Astrocyte of the hippocampus (primary cell): Measurements from ENCODE around the gene SEMA4C.
"Not testable (repeated sequence)": the region's sequence is repeated elsewhere in the genome, so short reads cannot be mapped to it uniquely, and the experiment has no call there.

Experiments
- DNase-seq: peaks from one replicate; pipeline ENCODE4 v3.0.0; 2011; ENCODE audit warnings: low read depth, low spot score

Gene SEMA4C

DNA sequence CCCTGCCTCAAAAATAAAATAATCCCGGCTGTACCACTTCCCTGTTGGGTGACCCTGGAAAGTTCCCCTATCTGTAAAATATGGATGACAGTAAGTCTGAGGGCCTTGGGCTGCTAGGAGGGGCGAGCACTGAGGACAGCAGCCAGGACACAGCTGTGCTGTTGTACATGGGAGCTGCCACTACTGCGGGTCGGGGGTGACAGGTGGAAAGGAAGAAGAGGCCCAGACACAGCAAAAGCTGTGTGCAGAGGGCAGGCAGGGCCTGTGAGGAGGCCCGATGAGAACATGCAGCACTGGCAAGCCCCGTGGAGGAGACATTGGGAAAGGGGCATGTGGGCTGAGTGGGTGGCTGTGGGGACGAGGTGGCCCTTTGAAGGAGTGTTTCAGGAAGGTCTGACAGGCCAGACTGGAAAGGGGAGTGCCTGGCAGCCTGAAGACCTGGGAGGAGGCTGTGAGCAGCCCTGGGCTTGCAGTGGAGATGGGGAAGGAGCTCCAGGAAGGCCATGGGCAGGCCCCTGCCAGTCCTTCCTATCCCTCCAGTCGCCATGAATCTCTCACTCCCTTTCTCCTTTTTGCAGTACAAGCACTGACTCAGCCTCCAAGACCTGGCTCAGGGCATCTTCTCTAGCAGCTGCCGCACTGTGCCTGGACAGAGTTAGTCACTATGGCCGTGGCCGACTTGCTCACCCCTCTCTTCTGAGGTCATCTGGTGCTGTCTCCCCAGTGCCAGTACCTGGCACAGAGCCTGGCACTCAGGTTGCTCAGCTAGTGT, 28.9 kb upstream of the SEMA4C start:
- no peak for DNase-seq

DNA sequence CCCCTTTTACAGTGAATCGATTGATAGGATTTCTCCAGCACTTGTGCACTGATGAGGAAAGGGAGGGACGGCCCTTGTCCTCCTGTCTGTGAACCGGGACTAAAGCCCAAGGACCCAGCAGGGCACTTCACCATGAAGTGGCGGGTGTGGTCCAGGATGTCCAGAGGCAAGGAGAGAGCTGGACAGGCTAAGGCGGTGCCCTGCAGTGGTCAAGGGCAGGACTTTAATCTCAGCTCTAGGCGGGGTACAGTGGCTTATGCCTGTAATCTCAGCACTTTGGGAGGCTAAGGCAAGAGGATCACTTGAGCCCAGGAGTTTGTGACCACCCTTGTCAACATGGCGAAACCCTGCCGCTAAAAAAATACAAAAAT, 28.2 kb upstream of the SEMA4C start:
- no peak for DNase-seq

DNA sequence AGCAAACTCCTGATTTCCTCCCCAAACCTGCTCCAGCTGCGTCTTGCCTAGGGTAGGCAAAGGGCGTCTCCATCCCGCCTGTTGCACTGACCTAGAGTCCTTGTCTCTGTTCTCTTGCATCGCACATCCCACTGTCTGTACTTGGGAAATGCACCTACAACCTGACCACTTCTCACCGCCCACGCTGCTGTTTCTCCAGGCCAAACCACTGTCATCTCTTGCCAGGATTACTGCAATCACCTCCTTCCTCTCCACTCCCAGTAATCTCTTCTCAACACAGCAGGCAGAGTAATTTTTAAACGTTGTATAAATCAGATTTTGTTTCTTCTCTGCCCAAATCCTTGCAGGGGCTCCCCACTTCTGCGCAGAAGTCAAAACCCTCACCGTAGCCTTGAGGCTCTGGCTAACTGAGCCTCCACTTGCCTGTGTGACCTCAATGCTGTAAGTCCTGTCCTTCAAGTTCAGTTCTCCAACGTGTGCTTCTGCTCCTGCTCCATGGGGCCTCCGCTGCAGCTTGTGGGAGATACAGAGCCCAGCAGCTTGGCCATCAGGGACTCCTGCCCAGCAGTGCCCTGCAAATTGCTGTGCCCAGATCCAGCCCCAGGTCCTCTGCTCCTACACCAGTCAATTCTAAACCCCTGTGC, 27.7 kb upstream of the SEMA4C start:
- DNase-seq: no peak

DNA sequence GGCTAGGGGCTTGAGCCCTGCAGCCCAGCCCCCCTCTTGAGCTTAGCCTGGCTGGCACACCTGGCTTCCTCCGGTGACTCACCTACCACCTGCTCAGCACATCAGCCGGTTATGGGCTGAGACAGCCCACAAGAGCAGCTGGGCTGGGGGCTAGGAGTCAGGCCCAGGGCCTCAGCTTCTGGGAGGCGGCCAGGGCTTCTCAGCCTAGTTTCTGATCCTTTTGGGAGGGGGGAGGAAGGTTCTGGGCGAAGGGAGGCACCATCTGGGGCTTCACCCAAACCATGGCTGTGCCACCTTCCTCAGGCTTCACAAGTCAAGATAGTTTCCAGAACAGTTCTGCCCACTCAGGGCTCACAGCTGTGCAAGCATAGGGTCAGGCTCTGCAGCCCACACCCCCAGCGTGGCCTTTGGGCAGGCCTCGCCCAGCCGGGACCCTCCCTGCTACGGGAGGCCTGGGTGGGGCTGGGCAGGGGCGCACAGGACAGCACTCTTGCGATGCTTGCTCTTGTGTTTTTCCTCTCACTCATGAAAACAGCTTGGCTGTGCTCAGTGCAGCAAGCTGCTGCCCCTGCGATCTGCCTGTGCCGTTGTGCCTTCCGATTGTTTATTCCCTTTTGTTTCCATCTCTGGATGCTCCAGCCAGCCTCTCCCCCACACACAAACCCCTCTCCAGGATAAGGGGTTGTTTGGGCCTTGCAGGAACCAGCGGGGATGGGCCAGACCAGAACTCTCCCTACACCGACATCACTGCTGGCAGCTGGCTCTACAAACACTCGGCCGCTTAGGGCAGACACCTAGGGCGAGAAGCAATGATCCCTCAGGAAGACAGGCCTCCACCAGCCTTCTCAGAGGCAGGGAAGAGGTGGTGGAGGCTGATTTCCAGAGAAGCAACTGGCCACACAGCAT, 26.1 kb upstream of the SEMA4C start:
- no peak for DNase-seq

DNA sequence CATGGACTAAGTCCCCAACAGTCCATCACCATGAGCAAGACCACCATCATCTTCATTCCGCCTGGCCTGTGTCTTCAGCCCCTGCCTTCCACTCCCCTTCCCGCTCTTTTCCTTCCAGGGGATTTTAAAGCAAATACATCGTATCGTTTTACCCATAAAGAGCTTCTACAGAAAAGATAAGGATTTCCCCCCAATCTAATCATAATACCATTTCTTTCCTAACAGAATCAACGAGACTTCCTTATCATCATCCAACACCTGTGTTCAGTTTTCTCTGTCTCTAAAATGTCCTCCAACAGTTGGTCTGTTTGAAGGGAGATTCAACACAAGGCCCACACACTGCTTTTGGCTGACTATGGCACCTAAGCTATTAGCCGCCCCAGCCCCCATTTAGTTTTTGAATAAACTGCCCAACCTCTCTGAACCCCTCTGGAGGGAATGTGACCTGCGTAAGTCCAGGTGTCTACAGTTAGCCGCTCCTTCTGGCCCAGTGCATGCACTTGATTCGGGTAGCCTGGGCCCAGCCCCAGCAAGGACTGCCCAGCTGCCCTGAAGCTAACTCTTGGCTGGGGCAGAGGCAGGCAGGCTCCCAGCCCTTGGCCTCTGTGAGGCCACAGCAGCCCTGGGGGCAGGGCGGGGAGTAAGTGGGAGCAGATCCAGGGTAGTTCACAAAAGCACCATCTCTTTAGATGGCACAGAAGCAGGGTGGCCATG, 25.3 kb upstream of the SEMA4C start:
- no peak for DNase-seq

DNA sequence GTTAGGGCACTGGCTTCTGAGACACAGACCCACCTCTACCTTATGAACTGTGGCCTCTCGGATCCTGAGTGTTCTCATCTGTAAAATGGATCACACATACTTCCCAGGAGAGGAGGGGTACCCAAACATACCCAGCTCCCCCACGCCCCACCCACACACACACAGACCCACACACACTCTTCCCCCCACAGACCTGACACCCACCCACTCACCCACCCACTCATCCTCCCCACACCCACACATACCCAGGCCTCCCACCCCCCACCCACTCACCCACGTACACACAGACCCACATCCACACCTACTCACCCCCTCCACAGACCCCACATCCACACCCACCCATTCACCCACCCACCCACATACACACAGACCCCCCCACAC, 24.3 kb upstream of the SEMA4C start:
- DNase-seq: no peak

DNA sequence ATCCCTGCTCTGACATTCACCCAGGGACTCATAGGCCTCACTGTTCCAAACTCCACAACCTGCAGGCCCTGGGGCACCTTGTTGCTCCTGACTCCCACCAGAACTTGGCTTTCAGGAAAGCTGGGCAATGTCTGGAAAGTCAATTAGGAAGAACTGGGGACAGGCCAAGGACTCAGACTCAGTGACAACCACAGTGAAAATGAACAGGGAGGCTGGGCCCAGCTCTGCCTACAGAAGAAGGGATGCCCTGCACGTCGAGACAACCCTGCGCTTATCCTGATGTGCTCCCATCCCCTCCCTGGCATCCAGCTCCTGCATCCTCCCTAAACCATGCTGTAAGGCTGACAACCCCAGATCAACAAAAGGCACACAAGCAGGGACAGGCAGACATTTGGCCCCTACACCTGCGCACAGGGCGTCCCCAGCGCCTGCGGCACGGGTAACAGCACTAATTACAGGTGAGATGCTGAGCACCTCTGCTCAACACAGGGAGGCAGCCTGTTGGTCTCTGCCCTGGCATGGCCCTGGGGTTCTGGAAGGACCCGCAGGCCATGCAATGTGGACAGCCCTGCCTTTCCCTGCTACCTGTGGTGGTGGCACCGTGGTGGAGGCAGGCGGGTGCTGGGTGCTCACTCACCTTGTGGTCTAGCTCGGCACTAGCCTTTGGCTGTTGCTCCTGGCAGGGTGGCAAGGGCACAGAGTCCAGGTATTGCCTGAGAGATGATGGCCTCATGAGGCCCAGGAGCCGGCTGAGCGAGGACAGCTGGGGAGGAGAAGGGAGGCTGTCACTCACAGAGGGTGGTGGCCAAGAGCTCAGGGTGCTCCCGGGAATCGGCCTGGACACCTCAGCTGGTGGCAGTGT, 23.6 kb upstream of the SEMA4C start:
- no peak for DNase-seq

DNA sequence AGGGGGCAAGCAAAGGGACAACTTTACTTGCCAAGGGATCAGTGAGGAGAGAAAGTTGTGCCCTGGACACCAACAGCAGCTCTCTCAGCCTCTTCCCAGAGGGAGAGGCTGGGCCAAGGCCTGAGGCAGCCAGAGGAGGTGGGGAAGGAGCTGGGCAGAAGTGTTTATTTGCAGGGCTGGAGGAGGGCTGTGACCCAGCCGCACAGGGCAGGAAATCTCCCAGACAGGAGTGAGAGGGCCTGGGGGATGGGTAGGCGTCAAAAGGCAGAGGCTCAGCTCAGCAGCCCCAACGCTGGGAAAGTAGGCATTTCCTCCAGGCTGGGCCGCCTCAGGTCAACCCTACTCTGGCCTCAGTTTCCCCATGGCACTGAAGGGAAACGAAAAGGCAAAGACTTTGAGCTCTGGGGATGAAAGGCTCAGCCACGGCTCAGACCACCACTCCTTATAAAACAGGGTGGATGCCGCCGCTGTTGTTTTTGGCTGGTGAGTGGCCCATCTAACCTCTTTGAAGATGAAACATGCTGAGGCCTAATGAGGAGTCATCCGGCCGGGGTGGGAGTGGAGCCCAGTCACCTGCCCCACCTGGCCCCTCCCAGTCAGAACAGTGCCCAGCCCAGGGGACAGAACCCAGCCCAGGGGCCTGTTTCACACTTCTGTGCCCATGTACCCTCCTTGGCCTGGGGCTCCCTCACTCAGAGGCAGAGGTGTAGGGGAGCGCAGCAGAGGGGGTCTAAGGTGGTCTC, 21.9 kb upstream of the SEMA4C start:
- peak; percentile 25 for DNase-seq

DNA sequence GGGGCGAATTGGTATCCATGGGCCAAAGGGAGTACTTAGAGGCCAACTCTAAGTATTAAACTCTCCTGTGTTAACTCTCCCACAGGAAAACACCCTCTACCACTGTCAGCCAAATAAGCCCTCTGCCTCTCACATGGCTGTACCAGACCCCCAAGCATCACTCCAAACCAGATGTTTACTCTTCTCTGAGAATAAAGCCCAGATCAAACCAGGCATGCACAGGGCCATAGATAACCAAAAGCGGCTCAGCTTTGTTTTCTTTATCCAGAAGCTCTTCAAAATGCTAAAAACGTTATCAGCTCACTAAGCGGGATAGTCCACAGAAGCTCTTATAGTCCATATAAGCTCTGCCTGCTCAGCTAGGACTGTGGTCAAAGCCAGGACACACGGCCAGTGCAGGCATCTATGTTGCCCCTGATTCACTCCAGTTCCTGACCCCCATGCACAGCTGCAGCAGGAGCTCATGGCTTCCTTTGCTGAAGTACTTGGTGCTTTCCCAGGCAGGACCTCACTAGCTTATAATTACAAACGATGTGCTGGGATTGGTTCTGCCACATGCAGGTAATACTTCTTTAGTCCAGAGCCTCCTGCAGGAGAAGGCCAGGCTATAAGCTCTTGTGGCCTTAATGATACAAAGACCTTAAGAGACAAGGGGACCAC, 21.0 kb upstream of the SEMA4C start:
- no peak for DNase-seq

DNA sequence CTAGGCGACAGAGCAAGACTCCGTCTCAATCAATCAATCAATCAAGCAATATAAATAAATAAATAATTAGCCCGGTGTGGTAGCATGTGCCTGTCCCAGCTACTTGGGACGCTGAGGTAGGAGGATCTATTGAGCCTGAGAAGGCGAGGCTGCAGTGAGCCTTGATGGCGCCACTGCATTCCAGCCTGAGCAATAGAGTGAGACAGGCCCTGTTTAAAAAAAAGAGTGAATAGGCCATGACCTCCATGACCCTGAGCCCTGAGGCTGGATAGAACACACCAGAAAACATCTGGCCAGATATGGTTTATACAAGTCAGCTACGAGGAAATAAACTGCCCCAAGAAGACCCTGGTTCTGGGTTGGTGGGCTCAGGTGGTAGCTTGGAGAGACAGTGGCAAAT, 20.4 kb upstream of the SEMA4C start:
- DNase-seq: no peak

DNA sequence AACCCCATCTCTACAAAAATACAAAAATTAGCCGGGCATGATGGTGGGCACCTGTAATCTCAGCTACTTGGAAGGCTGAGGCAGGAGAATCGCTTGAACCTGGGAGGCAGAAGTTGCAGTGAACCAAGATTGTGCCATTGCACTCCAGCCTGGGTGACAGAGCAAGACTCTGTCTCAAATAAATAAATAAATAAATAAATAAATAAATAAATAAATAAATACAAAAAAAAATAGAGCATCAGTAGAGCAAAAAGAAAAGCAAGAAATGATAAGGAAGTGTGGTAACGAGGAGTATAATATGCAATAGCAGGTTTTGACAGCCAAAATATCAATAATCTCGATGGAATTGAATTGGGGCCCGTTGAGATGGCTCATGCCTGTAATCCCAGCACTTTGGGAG, 19.6 kb upstream of the SEMA4C start:
- not testable (repeated sequence) for DNase-seq

DNA sequence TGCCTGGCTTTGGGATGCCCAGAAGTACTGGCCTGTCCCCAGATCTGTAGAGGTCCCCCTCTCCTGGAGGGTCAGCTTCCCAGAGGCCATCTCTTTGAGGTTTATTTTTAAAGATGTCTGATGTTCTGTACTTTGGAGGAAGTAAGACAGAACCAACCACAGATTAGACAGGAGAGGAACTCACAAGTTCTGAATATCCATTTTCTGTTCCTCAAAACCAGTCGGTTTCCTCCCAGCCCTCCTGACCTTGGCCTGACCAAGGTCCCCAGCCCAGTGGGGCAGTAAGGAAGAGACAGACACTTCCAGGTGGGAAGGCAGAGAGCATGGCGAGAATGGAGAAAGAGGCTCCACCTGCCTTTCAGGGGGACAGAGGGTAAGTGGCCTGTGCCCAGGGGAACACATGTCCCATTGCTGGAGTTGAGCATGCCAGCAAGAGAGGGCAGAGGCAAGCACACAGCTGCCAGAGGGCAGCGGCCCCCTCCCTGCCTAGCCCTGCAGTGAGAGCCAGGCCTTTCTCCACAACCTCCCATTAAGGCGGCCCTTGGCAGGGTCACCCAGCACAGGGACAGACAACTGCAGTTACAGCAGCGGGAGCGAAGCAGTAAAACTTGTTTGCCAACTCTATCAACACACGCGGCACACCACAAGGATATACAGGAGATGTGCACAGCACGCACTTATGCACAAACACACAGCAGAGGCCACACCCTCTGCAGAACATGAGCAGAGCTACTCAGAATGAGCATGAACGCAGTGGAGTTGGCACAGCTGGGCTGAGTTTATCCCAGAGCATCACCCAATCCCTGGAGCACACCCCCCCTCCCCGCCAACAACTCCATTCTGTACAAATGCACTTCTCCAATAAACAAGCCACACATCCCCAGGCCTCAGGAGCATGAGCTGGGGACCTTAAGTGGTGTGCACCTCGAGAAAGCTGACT, 18.5 kb upstream of the SEMA4C start:
- DNase-seq: no peak

DNA sequence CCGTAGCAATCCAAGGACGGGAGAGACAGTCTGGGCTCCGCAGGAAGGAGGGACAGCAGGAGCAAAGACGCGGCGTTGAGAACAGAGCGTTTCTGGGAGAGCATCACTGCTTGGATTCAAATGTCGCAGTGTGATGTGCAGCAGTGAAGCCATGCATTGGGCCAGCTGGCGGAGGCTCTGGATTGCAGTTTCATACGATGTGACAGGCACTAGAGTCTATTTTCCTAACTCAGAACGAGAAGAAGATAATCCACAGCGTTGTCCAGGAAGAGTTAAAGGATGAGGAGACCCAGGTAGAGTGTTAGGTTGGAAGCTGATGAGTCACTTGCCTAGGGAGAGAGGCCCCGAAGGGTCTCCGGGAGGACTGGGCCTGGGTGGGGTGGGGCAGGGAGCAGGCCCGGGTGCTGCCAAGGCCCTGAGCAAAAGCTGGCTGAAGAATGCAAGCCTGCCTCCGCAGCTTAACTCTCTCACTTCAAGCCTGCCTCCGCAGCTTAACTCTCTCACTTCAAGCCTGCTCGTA, 17.7 kb upstream of the SEMA4C start:
- DNase-seq: no peak

DNA sequence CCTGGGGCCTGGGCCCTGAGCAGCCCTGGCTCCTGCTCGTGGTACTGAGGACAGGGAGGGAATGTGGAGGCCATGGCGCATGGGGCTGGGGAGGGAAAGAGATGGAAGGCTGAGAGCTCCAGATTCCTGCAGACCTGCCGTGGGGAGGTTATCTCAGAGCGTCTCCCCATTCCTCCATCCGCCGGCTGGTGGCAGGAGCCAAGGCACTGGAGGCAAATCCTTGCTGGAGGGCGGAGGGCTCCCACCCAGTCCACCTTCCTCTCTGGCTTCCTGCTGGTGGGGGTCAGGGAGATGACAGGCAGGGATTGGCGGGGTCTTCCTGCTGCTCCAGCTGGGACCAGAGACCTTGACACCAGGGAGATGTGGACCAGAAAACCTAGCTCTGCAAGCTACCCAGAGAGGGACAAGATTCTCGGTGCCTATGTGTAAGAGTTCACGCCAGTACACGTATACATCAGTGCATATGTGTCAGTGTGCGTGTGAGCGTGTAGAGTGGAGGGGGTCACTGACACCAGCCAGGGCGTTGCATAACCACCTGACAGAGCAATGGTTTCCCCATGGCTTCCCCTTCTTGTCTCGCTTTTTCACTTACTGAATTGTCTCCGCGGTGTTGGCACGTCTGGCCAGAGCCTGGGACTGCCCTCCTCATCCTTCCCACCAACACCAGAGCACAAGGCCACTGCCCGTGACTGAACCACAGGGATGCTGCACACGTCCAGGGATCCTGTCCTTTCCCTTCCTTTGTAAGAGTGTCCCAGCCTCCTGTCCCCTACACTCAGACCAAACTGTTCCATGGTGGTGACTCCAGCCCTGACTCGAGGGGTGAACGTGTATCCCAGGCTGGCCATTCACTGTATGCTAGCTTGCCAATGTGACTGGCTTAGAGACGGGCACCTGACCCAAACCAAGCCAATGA, 15.8 kb upstream of the SEMA4C start:
- no peak for DNase-seq

DNA sequence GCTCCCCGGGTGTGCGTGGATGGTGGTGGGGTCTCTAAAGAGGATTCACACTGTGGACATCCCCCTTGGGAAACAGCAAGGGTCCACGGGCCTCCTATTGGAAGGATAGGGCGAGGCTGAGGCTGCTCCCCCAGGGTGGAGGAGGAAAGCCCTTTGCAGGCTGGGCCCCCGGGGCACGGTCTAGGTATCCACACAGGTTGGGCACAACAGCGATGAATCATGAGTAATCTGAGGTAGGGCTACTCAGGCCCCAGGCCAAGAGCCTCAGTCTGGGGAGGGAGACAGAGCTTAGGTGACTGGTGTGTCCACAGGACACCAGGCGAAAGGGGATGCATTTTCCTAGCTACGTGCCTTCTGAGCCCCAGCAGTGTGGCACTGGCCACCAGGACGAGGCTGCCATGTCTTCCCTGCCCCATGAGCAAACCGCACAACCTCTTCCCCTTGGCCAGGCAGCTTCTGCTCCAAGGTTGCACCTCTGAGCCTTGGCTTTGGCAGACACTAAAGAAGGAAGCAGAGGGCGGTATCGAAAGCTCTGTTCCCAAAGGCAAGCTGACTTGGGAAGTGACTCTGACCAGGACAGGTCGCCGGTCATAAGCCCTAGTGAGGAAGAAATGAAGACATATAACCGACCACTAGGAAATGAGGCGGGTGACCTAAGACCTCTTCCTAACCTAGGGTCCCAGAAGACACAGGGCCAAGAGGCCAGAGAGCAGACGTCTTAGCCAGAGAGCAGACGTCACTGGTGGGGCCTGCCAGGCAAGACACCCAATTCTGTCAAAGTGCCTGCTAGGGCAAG, 14.6 kb upstream of the SEMA4C start:
- no peak for DNase-seq

DNA sequence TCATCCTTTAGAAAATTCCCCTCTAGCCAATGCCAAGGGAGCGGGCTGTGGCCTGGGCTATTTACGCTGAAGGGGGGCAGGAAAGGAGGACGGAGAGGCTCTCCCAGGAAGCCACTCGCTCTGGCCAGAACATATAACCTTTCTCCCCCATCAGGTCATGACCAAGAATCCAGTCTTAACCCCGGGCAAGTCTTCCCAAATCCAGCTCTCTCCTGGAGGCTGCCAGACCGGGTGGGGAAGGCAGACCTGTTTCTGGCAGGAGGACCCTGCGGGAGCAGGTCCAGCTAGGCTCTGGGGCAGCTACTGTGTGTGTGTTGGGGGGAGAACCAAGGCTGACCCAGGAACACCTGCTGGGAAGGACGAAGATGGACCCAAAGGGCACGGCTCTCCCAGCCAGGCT, 13.4 kb upstream of the SEMA4C start:
- no peak for DNase-seq
